H1 (cell line): ENCODE data around the gene KCP. TPM values are rescaled to one million over a fixed set of nuclear protein-coding genes. Genes with fewer than 3 reads are reported as not detected.

Source experiments
- CTCF ChIA-PET: fragments of 300-600 bp; sonication (Branson Sonifier 250); formaldehyde crosslinking; loops from one replicate; lab custom pipeline; 2021; ENCODE audit not compliant: partially characterized antibody; lab: Charles Lee
- POLR2A ChIA-PET: fragments of 300-600 bp; sonication (Branson Sonifier 250); formaldehyde crosslinking; loops from one replicate; lab custom pipeline; 2021; ENCODE audit warnings: inconsistent platforms; ENCODE audit not compliant: partially characterized antibody; lab: Charles Lee
- DNase-seq, 2 experiments: peaks; one replicate each; pipeline versions ENCODE4 v3.0.0 to v3.0.0-alpha.2; 2010 to 2022; ENCODE audit warnings: low spot score in 2 of 2, low read depth in 1 of 2, mixed read lengths in 1 of 2
- FAIRE-seq: peaks from 2 replicates; lab custom pipeline; 2011; peaks lifted over from hg19 to GRCh38; lab: Jason Lieb, UNC
- H2AFZ ChIP-seq: 2 replicates; pipeline ENCODE4 v1.8.1; 2012; ENCODE audit warnings: low read length, inconsistent platforms
- H2AK5ac ChIP-seq: 2 replicates; pipeline ENCODE4 v1.6.1; 2013; ENCODE audit warnings: low read depth, low read length
- H2BK120ac ChIP-seq: replicated peaks from 2 replicates; pipeline ENCODE3; 2013; ENCODE audit warnings: low read depth, low read length, inconsistent platforms
- H2BK12ac ChIP-seq: 2 replicates; pipeline ENCODE4 v1.6.1; 2013; ENCODE audit warnings: low read depth, low read length
- H2BK15ac ChIP-seq: 2 replicates; pipeline ENCODE4 v1.6.1; 2013; ENCODE audit warnings: low read length
- H2BK20ac ChIP-seq: 2 replicates; pipeline ENCODE4 v1.6.1; 2013; ENCODE audit warnings: low read length
- H2BK5ac ChIP-seq: 2 replicates; pipeline ENCODE4 v1.6.1; 2013; ENCODE audit warnings: low read depth, low read length
- H3K14ac ChIP-seq: 2 replicates; pipeline ENCODE4 v1.6.1; 2013; ENCODE audit warnings: inconsistent platforms; ENCODE audit not compliant: insufficient read length
- H3K18ac ChIP-seq: 2 replicates; pipeline ENCODE4 v1.6.1; 2013; ENCODE audit warnings: low read length; ENCODE audit errors: extremely low read depth
- H3K23ac ChIP-seq: 2 replicates; pipeline ENCODE4 v1.6.1; 2013; ENCODE audit warnings: inconsistent platforms; ENCODE audit not compliant: insufficient read length
- H3K23me2 ChIP-seq: 2 replicates; pipeline ENCODE4 v1.6.1; 2013; ENCODE audit warnings: low read depth, low read length
- H3K27ac ChIP-seq: 2 replicates; pipeline ENCODE4 v1.6.1; 2011; ENCODE audit warnings: low read depth, low read length, inconsistent platforms
- H3K27me3 ChIP-seq, 4 experiments: replicated peaks in 1 of 4; 1 replicate in 1 of 4; 2 replicates in 3 of 4; pipeline versions ENCODE4 v1.6.1 to v1.8.1; 2011 to 2013; ENCODE audit warnings: low read length in 3 of 4, mild to moderate bottlenecking in 3 of 4, inconsistent platforms in 2 of 4, mixed read lengths in 2 of 4, moderate library complexity in 1 of 4; ENCODE audit not compliant: control insufficient read depth in 3 of 4, insufficient read depth in 3 of 4; ENCODE audit errors: extremely low read depth in 1 of 4
- H3K36me3 ChIP-seq, 4 experiments: 2 replicates each; pipeline versions ENCODE4 v1.6.1 to v1.8.1; 2011 to 2013; ENCODE audit warnings: mild to moderate bottlenecking in 4 of 4, low read length in 3 of 4, moderate library complexity in 2 of 4, control low read depth in 1 of 4, inconsistent platforms in 1 of 4; ENCODE audit not compliant: insufficient read depth in 4 of 4, control insufficient read depth in 2 of 4
- H3K4ac ChIP-seq: replicated peaks from 2 replicates; pipeline ENCODE3; 2013; ENCODE audit warnings: low read length, low read depth, mixed read lengths, inconsistent platforms; ENCODE audit not compliant: insufficient read length
- H3K4me1 ChIP-seq, 4 experiments: replicated peaks in 1 of 4; 1 replicate in 1 of 4; 2 replicates in 3 of 4; pipeline versions ENCODE4 v1.6.1 to v1.8.1; 2011 to 2013; ENCODE audit warnings: low read length in 3 of 4, inconsistent platforms in 2 of 4, mixed read lengths in 1 of 4; ENCODE audit not compliant: insufficient read depth in 4 of 4, control insufficient read depth in 3 of 4
- H3K4me2 ChIP-seq, 2 experiments: 2 replicates each; pipeline versions ENCODE4 v1.6.1 to v1.8.1; 2011 to 2013; ENCODE audit warnings: low read depth in 2 of 2, low read length in 2 of 2, control low read depth in 1 of 2, inconsistent platforms in 1 of 2, mild to moderate bottlenecking in 1 of 2; ENCODE audit not compliant: insufficient read depth in 1 of 2
- H3K4me3 ChIP-seq, 4 experiments: fragments of 200-600, 300-600 bp in 1 of 4; sonication (generic), shearing (Covaris generic), sonication (Bioruptor Twin) in 1 of 4; 2 replicates each; pipeline versions ENCODE4 v1.5.1 to v1.8.1; 2011 to 2016; ENCODE audit warnings: low read length in 4 of 4, low read depth in 3 of 4, control low read depth in 2 of 4, inconsistent platforms in 2 of 4, mild to moderate bottlenecking in 2 of 4, mixed read lengths in 1 of 4, moderate library complexity in 1 of 4; ENCODE audit not compliant: insufficient read depth in 2 of 4; ENCODE audit errors: extremely low read depth in 1 of 4
- H3K56ac ChIP-seq: replicated peaks from 2 replicates; pipeline ENCODE3; 2013; ENCODE audit warnings: low read depth, mild to moderate bottlenecking, mixed read lengths, low read length, inconsistent platforms; ENCODE audit not compliant: insufficient read length
- H3K79me1 ChIP-seq: 2 replicates; pipeline ENCODE4 v1.6.1; 2013; ENCODE audit warnings: low read depth, low read length, control low read depth
- H3K79me2 ChIP-seq, 2 experiments: 2 replicates each; pipeline versions ENCODE4 v1.6.1 to v1.8.1; 2012 to 2013; ENCODE audit warnings: low read length in 2 of 2, mild to moderate bottlenecking in 2 of 2, inconsistent platforms in 1 of 2; ENCODE audit not compliant: insufficient read depth in 2 of 2, control insufficient read depth in 1 of 2
- H3K9ac ChIP-seq, 4 experiments: replicated peaks in 1 of 4; 1 replicate in 1 of 4; 2 replicates in 3 of 4; pipeline versions ENCODE4 v1.6.1 to v1.8.1; 2011 to 2013; ENCODE audit warnings: low read depth in 3 of 4, low read length in 3 of 4, control low read depth in 2 of 4, mild to moderate bottlenecking in 2 of 4, moderate library complexity in 2 of 4, inconsistent platforms in 1 of 4; ENCODE audit errors: extremely low read depth in 1 of 4
- H3K9me3 ChIP-seq, 2 experiments: 2 replicates each; pipeline versions ENCODE4 v1.6.1 to v1.8.1; 2012 to 2013; ENCODE audit warnings: mild to moderate bottlenecking in 2 of 2, moderate library complexity in 2 of 2, control low read depth in 1 of 2, inconsistent platforms in 1 of 2, low read depth in 1 of 2, low read length in 1 of 2, mixed read lengths in 1 of 2; ENCODE audit not compliant: insufficient read depth in 2 of 2
- H4K20me1 ChIP-seq, 2 experiments: replicated peaks in 1 of 2; 2 replicates each; pipeline versions ENCODE3 to v1.8.1; 2011 to 2013; ENCODE audit warnings: inconsistent platforms in 2 of 2, low read length in 2 of 2, mild to moderate bottlenecking in 1 of 2; ENCODE audit not compliant: insufficient read depth in 2 of 2, control insufficient read depth in 1 of 2
- H4K5ac ChIP-seq: 2 replicates; pipeline ENCODE4 v1.6.1; 2013; ENCODE audit warnings: low read length, low read depth, mixed read lengths, inconsistent platforms; ENCODE audit not compliant: insufficient read length
- H4K8ac ChIP-seq: 2 replicates; pipeline ENCODE4 v1.8.0; 2013; ENCODE audit warnings: mild to moderate bottlenecking, moderate library complexity, low read length, inconsistent platforms; ENCODE audit not compliant: insufficient read depth; ENCODE audit errors: extremely low read depth
- H4K91ac ChIP-seq: replicated peaks from 2 replicates; pipeline ENCODE3; 2013; ENCODE audit warnings: low read length, mixed read lengths, inconsistent platforms; ENCODE audit not compliant: insufficient read length
- EZH2 ChIP-seq: fragments of 200-600 bp; sonication (generic); IDR thresholded peaks from 2 replicates; pipeline ENCODE4 v1.7.1; 2012; ENCODE audit warnings: low read depth, mild to moderate bottlenecking, moderate library complexity, low read length, inconsistent platforms; ENCODE audit not compliant: severe bottlenecking
- polyA plus RNA-seq, 7 experiments: library from polyadenylated mRNA; depleted of rRNA in 3 of 7; stranded (reverse) in 5 of 7; unstranded in 2 of 7; fragments of >200 nt in 5 of 7; fragments of 200-250 nt in 2 of 7; gene quantifications; 1 replicate in 5 of 7; 2 replicates in 1 of 7; 4 replicates in 1 of 7; pipeline versions ENCODE4 v1.2.1 to v1.2.3, GENCODE V29; 2011 to 2013; ENCODE audit warnings: missing spikeins in 2 of 7, mixed read lengths in 2 of 7
- total RNA-seq: library from RNA; stranded (reverse); fragmentation: NEBNext Ultra II Directional; extraction: Animal tissue kit (Norgen Biotek cat#: 25700); gene quantifications from 2 replicates; pipeline ENCODE4 v1.2.1, GENCODE V29; 2021

KCP gene
- total and polyA plus RNA-seq, 2 of the 8 experiments (the other 6 are each of a cell fraction or from before 2014, with no cell fraction given), result 1.3 to 2.0 TPM

DNA sequence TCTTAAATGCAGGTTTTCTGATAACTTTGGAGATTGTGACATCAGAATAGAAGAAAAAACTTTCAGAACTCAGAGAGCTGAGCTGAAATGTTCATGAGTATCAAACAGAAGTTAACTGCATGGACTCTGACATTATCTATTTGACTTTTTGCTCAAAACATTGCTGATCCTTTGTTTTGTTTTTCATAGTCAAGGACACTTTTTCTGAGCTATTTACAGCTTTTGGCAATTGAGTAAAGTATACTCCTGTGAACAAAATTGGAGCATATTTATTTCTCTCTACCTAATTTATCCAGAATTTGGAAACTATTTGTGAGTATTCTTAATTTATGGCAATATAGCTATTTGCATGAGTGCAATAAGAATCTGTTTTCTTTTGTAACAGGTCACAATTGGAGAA is 11.1 kb downstream of the KCP start:
- H3K9ac ChIP-seq, result no peak overlapping the region
- TF ChIP-seq EZH2, result no peak
- no peaks in the 10 kb centered on the region for H3K79me1 ChIP-seq
- H2BK20ac ChIP-seq, result no peak overlapping the region
- H3K4me2 ChIP-seq, result no peak overlapping the region
- H3K27ac ChIP-seq, result no peak overlapping the region
- H3K56ac ChIP-seq, result no peak overlapping the region
- no peak overlapping the region for H3K18ac ChIP-seq
- no peak for DNase-seq
- no peak overlapping the region for H4K5ac ChIP-seq
- no peak overlapping the region for H2AK5ac ChIP-seq
- no peaks in the 10 kb centered on the region for H3K27me3 ChIP-seq
- H4K20me1 ChIP-seq, result no peaks in the 10 kb centered on the region
- H3K23ac ChIP-seq, result no peak overlapping the region
- no peak overlapping the region for H4K91ac ChIP-seq
- no peaks in the 10 kb centered on the region for H3K23me2 ChIP-seq
- H3K4me1 ChIP-seq, result 0 out of 7 replicates have a peak, but pooled peaks cover 0 to under 1% (median 0%) of the 10 kb centered on the region in 4 experiments
- no peak overlapping the region for H2BK5ac ChIP-seq
- no peak overlapping the region for H2BK12ac ChIP-seq
- no peak overlapping the region for H3K14ac ChIP-seq
- H2AFZ ChIP-seq, result no peak overlapping the region
- no peak overlapping the region for H3K4me3 ChIP-seq
- ChIA-PET POLR2A (interaction anchor here (1.9 kb wide), 1 partner anchor 13 kb away, joined by 5 read pairs; no protein-coding TSS in a partner anchor), CTCF (interaction anchor here (1.2 kb wide), 1 partner anchor 12 kb away, joined by 4 read pairs; no protein-coding TSS in a partner anchor)
- H3K9me3 ChIP-seq, result peaks cover 3 to 11% of the 10 kb centered on the region in 2 experiments; a peak in 2 of 4 replicates
- no peaks in the 10 kb centered on the region for H3K36me3 ChIP-seq
- no peak for FAIRE-seq
- no peak overlapping the region for H3K4ac ChIP-seq
- no peak overlapping the region for H2BK15ac ChIP-seq
- H4K8ac ChIP-seq, result no peak overlapping the region
- no peak overlapping the region for H2BK120ac ChIP-seq
- H3K79me2 ChIP-seq, result no peaks in the 10 kb centered on the region
